COLO668 (cell line): ENCODE results near the gene NRG2.
A peak's percentile ranks its signal among the peaks of the same experiment; 100 is the strongest.

Experiments
- DNase-seq: peaks from one replicate; lab custom pipeline; 2025; ENCODE audit not compliant: unreplicated experiment; lab: John Stamatoyannopoulos, UW

Gene NRG2

DNA sequence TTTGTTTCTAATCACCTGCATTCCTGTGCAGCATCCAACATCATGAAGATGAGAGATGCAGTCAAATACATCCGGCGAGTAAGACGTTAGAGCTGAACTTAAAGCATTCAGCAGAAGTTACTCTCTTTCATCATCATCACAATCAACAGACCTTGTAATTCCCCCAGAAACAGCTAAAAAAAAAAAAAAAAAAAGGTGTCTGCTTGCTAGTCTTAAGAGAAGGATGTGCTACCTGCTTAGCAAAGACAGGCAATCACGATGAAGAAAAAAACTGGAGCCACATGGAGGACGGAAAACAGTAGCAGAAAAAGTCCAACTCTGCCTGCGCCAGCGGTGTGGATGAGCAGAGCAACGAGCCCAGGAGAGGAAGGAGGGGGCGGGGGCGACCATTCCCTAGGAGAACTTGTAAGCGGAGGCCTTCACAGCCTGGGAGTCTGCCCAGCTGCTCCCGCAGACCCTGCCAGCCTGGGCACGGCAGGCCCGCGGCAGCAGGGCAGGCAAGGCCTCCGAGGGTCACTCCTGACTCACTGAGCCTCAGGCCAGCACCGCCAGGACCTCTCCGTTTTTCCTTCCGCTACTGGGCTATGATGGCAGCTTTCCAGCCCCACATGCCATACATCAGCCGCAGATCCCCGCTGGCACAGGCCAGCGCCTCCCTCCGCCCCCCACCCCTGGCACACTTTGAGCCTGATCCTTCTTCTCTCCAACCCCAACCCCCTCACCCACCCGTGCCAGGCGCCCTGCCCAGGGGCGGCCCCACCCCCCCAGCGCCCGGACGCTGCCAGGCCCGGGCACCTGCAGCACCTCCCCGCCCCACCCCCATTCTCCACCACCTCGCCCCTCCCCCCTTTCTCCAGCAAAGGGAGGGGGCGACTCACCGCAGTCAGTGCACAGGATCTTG lies 1.4 kb downstream of the NRG2 start:
- peak; percentile 13 for DNase-seq

DNA sequence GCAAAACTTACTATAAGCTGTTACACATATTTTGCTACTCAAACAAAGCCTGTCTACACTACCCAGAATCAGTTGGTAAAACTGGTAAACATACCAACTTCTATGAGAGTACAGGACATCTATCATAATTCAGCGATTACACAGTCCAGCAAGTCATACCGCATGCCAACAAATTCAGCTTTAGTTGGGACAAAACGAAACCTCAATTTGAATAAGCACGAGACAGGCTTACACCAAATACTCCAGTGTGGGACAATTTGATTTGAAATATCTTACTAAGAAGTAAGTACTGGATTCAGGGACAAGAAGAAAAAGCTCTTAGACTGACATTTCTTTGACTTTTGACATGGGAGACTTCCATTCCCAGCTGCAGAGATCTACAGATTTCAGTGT lies 2.0 kb downstream of the NRG2 start:
- DNase-seq, result no peak

DNA sequence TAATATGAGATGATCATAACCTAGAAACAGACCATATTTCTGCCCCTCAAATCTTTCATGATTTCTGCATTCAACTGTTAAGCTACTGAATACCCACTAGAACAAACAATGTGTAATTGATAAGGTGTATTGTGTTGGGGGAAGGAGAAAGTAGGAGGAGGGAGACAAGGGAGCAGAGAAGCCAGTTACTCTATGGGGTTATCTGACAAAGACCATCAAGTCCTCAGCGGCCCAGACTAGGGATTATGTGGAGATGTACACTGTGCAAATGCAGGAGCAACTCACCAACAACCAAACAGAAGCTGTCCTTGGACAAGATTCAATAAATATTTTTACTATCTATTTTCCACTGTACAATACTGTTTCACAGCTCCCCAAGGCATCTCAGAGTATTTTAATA lies 2.7 kb downstream of the NRG2 start:
- no peak for DNase-seq

GRCh38 chr5:140039561-140039960 lies 3.5 kb downstream of the NRG2 start:
- DNase-seq, result no peak

GRCh38 chr5:140038373-140038957 lies 4.6 kb downstream of the NRG2 start:
- DNase-seq, result no peak

DNA sequence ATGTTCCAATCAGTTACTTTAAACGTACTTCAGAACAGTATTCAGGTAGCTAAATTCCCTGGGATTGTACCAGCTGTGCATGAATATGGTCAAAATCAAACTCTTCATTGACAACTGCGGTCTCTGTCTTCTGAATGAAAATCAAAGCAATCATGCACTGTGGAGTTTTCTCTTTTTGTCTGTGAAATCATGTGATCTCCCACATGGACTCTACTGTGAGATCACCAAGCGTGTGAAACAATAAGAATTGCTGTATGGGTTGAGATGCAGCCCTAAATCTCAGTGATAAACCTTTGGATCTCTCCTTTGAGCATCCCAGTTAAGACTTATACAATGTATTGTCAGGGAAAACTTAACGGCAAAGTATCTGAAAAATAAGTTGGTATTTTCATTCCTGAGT lies 6.1 kb downstream of the NRG2 start:
- no peak for DNase-seq

DNA sequence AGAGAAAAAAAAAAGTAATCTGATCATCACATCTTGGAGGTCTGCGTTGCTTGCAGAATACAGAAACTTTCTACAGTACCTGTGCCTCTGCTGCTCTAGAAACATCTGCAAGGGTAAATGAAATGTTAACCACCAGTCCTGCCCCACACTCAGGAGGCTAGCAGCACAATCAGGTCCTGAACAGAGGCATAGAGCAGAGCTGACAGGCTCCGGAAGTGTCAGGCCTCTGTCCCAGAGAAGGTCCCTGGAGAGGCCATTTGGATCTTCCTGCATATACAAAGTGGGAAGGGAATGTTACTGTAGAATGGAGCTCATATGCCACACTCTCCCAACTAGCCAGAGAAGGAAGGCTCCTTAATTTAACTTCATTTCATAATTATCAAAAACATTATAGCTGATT lies 7.2 kb downstream of the NRG2 start:
- DNase-seq, result no peak

DNA sequence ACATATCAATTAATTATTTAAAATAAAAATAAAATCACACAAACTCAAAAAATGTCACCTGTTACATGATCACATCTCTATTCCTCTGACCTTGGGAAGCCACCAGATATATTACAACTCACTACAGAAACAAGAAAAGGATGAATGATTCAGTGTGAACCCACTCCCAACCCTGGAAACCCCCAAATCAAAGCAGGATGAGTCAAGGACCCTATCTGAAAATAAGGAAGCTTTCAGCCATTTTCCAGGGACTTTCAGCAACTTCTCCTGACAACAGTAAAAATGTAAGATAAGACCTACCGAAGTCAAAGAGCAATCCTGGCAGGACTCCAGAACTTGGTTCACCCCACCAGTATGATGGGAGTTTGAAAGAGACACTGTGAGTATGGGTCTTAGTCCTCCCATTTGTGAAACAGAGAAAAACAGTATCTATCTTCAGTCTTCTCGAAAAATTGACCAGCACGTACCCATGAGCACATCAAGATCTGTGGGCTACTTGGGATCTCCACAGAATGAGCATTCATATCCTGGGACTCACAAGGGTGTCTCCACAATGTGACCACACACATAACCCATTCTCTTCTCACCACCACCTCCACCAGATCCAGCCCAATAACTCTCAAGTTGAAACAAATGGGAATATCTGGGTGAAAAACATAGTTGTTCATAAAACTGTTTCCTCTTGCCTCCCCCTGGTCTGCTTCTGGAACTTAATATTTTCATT lies 9.9 kb downstream of the NRG2 start:
- DNase-seq, result no peak

- no peak for DNase-seq
Observed at GRCh38 chr5:140032296-140032695, 10.8 kb downstream of the NRG2 start.

GRCh38 chr5:140027807-140028206 lies 15.3 kb downstream of the NRG2 start:
- no peak for DNase-seq

DNA sequence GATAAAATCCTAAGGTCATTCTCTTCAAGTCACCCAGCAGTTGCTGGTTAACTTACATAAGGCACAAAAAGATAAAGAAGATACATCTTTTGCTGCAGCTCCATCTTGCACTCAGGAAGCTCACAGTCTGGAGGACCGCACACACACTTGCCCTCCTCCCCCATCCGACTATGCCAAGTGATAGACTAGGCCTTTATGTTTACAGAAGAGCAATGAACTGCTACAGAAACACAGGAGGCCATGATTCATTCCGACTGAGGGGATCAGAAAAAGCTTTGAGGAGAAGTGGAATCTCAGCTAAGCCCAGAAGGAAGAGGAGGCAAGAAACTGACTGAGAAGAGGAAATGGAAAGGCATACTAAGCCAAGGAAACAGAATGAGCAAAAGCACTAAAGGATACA lies 17.4 kb downstream of the NRG2 start:
- no peak for DNase-seq

GRCh38 chr5:140024928-140025327 lies 18.2 kb downstream of the NRG2 start:
- no peak for DNase-seq

- DNase-seq, result no peak
Observed at GRCh38 chr5:140023611-140024191, 19.4 kb downstream of the NRG2 start.

DNA sequence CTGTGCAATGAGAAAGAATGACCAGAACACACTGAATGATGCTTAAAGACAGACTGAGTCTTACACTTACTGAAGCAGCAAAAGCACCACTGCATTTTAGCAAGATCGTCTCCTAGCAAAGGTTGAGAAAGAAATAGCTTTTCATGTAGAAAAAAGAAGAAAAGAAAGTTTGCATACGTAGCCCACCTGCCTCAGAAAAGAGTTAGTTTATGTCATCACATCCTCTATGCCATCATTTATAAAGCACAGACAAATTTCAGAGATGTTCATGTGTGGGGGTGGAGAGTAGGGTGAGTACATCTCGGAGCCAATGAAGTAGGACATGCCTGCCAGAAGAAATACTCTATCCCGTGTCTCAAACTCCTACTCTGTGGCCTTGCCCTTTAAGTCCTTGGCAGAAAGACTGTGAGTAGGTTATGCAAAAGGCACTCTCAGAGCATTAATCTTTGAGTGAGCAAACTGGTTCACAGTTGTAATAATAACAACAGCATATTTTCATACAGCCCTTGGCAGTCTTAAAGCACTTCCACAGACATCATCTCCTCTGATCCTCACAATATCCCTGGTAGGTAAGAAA lies 22.4 kb downstream of the NRG2 start:
- DNase-seq, result no peak

- DNase-seq, result no peak
Observed at GRCh38 chr5:140018920-140019644, 24.0 kb downstream of the NRG2 start.

DNA sequence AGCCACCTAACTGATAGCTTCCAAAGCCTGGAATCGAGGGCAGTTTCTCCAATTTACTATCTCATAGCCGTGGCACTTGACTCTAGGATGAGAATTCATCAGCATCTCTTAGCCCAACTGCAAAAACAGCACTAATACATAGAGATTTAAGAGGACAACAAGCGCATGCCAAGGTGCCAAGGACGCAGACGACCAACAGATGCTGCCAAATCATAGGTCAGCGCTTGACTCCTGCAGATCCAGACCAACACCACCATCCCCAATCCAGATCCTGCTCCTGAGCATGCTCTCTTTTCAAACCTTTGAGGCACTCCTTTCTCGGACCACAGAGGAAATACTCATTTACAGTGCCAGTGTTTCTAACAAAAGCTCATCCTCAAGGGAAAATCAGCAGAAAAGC lies 24.6 kb downstream of the NRG2 start:
- DNase-seq, result no peak

- DNase-seq, result no peak
Observed at GRCh38 chr5:140018096-140018481, 25.0 kb downstream of the NRG2 start.

DNA sequence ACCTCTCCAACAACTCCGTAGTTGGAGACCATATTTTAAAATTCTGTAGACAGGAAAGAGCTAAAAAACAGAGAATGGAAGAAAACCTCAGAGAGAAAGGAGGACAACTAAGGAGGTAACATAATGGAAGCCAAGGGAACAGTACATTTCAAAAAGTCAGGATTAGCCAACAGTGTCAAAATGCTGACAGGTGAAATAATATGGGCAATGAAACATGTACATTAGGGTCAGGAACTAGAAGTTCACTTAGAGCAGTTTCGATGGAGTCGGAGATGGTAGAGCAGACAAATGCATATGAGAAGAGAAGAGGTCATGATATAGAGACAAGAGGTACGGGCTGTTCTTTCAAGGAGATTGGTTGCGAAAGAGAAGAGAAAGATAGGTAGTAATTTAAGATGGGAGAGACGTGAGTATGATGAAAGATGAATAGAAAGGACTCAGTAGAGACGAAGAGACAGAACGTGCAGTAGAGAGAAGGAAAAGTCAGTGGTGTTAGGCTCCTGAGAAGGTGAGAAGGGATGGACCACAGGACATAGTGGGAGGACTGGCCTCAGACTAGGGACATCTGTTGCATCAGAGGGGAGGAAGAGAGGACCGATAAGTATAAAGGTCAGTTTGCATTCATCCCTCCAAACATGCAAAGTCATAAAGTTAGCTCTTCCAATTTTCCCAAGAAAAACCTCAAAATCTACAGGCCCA lies 25.6 kb downstream of the NRG2 start:
- DNase-seq, result no peak

DNA sequence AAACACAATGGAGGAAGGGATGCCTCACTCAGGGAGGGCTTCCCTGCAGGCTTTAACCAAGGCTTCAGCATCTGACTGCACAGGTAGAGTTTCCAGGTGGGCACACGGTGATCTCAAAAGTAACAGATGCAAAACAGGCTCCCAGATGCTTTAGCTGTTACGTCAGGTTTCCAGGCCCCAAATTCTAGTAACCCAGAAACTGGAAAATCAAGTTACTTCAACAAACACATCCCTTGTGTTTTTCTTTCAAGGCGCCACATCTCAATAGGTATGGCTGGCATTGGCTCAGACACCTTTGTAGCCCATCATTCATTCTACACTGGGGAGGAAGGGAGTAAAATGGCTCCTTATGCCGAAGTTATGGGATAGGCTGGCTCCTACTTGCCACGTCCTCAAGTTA lies 27.4 kb downstream of the NRG2 start:
- DNase-seq, result no peak

DNA sequence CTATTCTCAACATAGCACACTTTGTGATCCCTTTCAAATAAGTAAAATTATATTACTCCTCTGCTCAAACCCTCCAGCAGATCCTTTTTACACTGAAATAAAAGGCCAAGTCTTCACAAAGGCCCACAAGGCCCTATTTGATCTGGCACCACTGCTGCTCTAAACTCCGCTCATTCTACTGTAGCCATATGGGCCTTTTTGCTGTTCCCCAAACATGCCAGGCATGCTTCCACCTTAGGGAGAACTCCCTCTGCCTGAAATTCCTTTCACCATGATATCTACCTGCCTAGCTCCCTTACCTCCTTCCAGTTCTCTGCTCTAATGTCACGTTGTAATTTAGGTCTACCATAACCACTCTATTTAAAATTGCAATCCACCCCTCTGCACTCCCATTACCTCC lies 28.3 kb downstream of the NRG2 start:
- no peak for DNase-seq
